ENCODE data around the gene DMRTB1.

DMRTB1 gene

DNA sequence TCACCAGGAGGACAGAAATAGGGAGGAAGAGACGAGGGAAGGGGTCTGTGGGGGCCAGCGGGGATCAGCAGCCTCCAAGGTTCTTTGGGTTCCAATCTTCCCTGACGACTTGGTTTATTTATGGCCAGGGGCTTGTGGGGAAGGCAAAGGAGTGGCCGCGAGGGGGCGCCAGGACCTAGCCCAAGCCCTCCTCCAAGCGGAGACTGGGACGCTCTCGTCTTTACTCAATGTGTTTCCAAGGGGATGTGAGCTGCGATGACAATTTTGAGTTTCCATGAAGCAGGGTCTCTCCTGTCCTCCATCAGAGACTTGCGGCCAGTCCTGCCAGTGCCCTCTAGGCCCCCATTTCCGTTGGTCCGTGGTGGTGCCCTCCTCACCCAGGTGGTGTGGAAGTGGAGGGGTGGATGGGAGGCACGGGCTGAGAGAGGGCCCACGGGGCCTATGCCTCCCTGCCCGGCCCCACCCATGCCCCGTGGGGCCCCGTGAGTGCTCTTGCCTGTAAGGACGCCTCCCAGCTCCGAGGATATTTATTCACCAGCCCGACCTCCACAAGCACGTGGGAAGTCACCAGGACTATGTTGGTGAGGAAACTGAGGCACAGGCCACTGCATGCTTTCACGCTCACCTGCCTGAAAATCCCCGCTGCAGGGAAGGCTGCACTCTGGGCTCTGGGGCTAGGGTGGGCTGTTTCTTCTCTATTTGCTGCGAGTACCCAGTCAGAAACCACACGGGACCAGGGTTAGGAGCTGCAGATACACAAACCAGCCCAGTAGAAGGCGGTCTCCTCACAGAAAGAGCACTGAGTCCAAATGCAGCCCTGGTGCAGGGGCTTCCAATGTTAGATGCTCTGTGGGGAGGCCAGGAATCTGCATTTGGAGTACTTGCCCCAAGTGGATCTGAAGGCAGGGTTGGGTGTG, 26.5 kb downstream of the DMRTB1 start:
- peak; percentile 46 to 50 for DNase-seq (ENCODE audit: low read depth in 2 of 2)

DNA sequence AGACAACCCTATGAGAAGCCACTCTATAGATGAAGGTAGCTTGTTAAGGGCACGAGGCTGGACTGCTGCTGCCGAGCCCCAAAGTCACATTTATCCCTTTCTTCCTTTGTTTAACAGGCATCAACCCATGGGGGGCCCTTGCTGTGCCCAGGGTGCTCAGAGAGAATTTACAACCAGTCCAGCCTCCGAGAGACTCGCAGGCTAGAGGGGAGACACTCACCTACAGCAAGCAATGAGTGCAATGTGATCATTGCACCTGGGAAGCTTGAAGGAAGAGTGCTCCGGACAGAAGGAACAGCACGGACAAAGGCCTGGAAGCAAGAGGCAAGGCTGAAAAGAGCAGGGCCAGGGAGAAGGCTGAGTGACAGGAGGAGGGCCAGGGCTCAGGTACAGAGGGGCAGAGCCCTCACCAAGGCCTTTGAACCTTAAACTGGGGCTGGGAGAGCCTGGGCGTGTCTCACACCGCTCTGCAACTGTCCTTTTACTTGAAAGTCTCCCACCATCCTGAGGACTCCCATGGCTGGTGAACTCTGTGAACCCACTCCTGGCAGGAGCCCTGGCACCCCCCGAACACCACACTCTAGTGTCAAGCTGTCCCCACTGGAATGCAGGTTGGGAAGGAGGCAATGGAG, 27.3 kb downstream of the DMRTB1 start:
- no peak for DNase-seq (ENCODE audit: low read depth in 2 of 2)

DNA sequence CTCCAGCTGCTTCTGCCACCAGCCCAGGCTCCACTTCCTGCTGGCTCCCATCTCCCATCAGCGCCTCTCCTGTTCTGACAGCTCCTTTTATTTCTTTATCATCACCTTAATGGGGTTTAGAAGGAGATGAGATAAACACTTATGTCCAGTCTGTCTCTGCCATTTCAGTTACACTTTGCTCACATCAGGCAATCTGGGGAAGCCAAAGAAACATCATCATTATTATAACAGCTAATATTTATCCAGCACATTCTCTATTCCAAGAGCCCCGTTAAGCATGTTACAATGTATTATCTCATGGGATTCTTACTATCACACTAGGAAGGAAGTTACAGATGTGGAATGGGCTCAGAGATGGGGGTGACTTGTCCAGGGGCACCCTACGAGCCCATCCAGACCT, 31.2 kb downstream of the DMRTB1 start:
- DNase-seq (ENCODE audit: low read depth in 2 of 2), result no peak

DNA sequence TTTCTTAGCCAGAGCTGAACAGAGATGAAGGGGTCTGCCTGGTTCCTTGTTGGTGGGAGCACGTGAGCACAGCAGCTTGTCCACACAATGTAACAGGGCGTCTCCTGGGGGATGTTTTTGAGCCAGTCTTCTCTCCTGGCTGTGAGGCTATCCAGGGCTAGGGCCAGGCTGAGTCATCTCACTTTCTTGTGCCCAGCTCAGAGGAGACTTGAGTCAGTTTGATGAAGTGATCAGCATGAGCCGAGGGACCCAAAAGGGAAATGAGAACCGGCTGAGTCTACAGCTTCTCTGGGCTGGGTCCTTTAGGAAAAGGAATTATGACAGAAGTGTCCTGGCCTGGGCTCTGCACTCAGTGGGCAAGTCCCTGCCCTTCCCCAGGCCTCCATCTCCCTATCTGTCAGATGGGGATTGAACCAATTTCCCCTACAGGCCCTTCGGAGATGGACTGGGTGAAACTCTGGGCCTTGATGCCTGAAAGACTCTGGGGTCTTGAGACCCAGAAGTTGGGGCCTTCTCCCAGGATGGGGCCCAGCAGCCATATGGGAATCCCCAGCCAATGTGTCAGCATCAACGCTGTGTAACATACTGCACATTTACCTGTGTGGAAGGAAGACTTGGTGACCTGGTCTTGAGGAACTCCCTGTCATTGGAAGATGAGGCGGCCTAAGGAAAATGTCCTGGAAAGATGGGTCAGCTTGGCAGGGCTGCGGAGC, 36.6 kb downstream of the DMRTB1 start:
- no peak for DNase-seq (ENCODE audit: low read depth in 2 of 2)

DNA sequence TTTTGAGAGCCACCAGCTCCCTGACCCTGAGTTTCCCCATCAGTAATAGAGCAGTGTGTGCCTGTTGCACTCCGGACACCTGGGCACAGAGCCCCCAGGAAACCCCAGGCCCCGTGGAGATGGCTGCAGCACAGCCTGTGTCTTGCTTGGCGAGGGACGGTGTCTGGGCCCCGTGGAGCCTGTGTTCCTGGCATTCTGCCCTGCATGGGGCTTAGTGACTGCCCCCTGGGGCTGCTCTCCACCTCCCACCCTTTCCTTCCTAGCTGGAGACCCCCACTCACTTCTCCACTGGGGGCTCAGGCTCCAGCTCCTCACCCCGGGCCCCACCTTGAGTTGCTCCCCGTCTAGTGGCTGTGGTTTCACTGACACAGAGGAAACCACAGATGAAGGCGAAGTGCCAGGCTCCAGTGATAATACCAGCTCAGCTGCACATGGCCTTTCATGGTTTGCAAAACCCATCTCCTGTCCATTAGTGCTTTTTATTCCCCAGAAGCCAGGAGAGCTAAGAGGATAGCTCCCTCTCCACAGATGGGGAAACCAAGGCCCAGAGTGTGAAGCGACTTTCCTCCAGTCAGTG, 39.4 kb downstream of the DMRTB1 start:
- no peak for DNase-seq (ENCODE audit: low read depth in 2 of 2)

DNA sequence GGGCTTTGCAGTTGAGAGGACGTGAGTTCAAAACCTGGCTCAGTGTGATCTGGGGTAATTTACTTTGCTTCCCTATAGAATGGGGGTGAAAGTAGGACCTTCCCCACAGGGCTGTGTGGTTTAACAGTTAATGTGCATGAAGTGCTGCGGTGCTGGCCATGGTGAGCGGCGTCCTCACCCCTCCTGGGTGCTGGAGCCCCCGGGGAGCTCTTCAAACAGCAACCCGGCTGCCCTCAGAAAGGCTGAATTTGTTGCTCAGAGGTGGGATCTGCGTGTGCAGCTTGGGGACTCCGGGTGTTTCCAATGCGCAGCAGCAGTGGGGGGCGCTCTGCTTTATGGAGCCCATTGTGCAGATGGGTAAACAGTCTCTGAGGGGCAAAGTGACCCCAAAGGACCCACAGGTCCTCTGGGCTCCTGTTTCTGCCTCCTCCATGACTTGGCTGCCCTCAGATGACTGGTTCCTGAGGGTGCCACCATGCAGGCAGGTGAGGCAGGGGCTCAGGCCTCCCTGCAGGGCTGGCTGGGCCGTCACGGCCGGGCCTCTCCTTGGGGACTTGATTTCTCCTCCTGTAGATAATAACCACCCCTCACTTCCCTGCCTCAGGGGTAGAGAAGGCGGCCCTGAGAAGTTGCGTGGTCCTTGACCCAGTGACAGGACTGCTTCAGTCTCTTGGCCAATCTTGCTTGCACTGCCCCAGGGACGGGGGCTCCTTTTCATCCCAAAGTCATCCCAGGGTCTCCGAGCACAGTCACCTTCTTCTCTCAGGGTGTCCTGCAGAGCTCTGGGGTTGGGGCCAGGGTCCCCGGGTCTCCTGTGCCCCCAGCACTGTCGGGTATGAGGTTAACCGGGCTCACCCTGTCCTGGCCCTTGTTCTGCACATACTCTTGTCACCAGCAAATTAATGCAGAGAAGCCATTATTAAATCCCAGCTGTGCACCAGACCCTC, 40.3 kb downstream of the DMRTB1 start:
- no peak for DNase-seq (ENCODE audit: low read depth in 2 of 2)

DNA sequence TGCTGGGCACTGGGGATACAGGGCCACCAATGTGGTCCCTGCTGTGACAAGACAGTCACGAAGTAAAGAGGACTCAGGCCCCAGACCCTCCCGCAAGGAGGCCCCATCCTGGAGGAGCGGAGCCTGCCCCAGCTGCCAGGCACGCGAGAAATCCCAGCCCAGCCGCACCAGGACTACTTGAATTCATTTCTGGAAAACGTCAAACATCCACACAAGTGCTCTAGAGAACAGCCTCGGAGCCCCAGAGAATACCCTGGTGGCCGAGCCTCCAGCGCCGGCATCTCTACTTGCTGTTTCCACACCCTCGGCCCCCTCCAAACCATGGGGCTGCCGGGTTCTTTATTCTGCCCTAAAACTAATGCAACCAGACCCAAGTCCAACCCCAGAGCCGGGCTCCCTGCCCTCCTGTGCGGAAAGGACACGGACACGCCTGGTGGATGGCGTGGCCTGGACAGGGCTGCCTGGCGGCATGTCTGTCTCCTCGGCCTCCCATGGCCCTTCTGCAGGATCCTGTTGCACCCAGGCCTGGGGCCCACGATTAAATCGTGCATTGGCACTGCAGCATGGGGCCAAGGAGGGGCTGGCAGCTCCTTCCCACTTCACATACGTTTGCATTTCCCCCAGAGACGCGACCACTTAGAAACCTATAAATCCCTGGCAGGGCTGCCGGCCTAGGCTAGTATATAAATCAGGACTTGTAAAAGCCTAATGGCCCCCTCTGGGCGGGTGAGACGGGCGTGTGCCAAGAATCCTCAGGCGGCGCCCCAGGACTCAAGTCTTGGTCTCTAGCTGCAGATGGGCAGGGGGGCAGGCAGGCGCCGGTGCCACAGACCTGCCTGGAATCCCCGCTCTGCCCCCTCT, 41.2 kb downstream of the DMRTB1 start:
- no peak for DNase-seq (ENCODE audit: low read depth in 2 of 2)

DNA sequence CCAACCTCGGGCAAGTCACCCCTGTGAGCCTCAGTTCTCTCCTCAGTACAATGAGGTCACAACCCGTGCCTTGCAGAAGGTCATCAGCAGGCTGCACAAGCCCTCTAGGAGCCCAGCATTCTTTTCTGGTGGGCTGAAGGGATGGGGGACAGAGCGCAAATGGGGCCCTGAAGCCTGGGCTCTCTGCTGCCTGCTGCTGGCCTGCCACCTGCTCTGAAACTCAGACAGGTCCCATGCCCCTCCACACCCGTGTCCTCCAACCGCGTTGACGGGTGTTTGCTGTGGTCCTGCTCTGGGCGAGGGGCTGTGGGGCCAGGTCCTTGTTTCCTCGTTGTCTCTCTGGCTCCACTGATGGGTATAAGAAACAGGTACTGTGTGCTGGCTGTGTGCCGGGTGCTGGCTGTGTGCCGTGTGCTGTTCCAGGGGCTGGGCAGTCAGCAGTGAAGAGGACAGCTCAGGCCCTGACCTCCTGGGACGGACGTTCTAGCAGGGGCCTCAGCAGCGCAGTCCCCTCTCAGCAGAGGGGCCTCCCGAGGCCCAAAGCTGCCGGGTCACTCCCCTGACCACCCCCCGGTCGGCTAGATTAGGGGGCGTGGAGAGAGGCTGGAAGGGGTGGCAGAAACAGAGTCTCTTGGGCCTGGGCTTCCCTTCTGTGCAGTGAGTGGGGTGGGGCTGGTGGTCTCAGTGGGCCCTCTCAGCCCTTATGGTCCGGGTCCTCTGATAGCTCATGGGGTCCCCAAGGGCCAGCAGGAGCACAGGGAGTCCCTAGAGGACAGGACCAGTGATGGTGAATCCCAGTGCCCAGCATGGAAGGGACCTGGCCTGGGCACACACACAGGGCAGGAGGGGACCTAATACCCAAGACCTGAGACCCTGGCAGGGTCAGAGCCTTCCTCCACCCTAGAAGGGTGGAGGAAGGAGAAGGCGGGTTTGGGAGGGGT, 42.1 kb downstream of the DMRTB1 start:
- no peak for DNase-seq (ENCODE audit: low read depth in 2 of 2)

DNA sequence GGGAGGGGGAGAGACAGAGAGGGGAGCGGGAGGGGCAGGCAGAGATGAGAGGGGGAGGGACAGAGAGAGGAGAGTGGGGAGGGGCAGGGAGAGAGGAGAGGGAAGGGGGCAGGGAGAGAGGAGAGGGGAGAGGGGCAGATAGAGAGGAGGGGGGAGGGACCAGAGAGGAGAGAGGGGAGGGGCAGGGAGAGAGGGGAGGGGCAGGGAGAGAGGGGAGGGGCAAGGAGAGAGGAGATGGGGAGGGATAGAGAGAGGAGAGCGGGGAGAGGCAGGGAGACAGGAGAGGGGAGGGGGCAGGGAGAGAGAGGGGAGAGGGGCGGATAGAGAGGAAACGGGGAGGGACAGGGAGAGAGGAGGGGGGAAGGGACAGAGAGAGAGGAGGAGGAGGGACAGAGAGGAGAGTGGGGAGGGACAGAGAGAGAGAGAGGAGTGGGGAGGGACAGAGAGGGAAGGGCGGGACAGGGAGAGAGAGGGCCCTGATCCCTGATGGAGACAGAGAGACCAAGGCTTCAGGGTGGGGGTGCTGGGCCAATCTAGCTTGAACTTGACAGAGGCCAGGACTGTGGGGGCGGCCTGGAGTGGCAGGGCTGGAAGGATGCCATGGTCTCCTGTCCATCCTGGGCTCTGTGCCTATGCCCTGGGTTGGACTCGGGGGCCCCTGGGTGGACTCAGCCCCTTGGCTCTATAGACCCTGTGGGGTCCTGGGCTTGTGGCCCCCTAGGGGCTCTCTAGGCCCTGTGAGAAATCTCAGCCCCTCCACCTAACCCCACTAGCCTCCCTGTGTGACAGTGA, 43.6 kb downstream of the DMRTB1 start:
- no peak for DNase-seq (ENCODE audit: low read depth in 2 of 2)

DNA sequence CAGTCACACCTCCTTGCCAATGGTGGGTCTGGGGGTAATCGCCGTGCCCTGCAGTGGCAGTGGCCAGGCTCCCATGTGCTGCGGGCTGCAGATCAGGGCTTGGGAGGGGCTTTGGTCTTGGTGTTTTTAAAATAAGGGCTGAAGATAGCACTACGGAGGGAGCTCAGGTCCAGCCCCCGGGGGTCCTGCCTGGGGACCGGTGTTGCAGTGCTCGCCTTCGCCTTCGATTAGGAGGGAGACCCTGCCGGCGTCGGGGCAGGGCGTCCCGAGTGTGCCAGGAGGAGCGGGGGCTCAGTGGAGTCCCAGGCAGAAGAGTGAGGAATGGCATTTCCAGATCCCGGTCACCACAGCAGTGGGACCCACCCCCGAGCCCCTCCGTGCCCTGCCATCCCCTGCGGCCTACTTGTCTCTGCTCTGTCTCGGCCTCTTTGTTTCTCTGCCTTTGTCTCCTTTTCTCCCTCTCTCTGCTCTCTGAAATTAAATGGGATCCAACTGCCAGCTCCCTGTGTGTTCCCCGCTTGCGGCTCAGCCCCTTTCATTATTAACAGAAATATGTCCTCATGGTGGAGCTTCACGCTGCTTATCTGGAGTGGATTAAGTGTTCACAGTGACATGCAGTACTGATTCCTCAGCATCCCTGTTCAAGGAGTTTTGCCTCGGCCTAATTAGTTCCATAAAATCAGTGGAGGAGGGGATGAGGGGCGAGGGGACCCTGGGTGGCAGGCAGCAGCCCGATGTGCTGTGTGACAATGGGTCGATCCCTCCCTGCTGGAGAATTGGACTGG, 44.4 kb downstream of the DMRTB1 start:
- DNase-seq (ENCODE audit: low read depth in 2 of 2), result no peak

DNA sequence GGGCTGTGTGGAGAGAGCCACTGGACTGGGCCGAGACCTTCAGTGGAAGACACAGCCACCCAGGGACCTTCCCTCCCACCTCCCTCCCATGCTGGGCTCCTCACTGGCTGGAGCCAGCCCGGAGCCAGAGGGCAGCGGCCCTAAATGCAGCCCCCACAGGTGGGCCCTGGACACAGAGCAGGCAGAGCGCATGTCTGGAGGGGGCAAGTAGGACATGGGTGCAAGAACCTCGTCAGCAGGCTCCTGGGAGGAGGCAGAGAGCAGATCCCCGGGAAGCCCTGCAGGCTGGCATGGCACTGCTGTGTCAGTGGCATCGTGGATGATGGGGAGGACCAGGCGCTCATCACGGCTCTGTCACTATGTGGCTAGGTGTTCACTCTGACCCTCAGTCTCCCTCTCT, 45.7 kb downstream of the DMRTB1 start:
- DNase-seq (ENCODE audit: low read depth in 2 of 2), result no peak

DNA sequence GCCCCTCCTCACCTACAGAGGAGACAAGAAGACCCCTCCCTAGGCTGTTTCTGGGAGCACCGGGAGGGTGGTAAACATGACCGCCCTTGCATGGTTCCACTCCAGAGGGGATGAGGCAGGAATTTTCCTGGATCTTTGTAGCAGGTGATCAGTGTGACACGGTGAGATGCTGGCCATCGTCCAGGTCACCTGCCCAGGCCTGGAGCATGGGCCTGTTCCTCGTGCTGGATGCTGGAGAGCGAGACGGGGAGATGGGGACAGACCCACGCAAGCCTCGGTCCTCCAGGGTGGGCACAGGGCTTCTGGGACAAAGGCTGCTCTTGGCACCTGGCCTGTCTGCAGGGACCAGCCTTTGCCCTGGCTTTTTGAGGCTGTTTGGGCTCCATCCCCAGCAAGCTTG, 46.2 kb downstream of the DMRTB1 start:
- no peak for DNase-seq (ENCODE audit: low read depth in 2 of 2)

DNA sequence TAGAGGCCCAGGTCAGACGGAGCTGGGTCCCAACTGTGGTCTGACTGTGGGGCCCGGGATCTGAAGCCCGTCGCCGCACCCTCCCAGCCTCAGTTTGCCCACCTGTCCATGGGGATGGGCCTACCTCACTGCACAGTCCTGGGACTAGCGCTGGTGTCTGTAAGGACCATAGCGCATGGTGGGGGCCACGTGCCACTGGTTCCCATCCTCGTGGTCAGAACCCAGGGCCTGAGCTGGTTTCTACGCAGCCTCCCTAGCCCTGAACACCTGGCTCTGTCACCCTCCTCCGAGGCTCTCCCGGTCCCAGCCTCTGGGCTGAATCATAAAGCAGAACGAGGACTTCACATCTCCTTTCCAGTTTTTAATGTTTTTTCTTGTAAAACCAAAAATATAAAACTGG, 46.7 kb downstream of the DMRTB1 start:
- DNase-seq (ENCODE audit: low read depth in 2 of 2), result no peak

DNA sequence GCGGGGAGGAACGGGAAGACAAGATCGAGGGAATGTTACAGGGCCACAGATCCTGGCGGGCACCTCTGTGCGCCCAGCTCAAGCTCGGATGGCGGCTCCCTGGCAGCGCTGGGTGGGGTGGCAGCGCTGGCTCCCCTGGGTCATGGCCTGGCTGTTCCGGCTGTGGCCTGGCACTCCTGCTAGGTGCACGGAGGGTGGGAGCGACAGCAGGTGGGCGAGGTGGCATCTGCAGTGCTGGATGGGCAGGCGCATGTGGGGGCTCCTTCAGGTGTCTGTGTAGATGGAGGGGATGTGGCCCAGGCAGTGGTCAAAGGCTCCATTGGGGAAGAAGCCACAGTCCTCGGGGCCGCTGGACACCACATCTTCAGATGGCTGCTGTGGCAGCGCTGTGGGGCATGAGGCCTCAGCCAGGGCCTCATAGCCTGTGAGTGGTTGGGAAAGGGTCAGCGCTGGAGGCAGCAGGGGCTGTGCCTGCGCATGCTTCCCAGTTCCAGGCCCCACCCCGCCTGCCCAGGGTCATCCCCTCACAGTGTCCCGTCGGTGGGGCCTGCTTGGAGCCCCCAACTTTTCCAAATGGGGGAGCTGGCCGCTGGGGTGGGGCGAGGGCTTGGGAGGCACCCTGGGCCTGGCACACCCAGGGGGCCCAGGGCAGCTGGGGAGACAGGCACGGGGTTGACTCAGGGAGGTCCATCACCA, 47.3 kb downstream of the DMRTB1 start:
- DNase-seq (ENCODE audit: low read depth in 2 of 2), result no peak

DNA sequence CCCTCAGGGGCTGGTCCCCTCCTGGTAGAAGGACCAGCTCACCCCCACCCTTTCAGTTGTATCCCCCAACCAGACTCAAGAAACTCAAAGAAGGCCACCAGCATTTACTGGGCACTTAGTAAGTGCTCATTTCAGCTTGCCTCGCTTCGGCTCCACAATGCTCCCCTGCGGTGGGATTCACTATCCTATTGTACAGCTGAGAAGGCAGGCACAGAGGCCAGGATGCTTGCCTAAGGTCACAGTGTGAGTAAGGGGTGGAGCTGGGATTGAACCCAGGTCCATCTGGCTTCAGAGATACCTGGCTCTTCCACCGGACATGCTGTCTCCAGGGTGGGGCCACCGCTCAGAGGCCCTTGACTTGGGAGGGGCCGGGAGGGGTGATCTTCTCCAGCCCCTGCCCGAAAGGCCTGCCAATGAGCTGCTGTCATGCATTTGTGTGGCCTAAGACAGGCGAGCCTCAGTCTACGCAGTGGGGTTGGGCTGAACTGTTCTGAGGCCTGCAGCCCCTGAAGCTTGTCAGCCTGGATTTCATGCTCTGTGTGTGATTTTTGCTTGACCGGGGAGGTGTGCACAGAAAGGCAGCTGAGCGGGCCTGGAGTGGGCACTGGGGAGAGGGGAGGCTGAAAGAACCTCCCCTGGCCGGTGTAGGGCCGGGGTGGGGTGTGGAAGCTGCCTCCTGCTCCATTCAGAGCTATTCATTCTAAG, 48.1 kb downstream of the DMRTB1 start:
- DNase-seq (ENCODE audit: low read depth in 2 of 2), result no peak
